ENCODE measurements around the gene ZNF385B.

The ZNF385B gene

GRCh38 chr2:179671043-179671981 lies 190.1 kb downstream of the ZNF385B start:
- no peak for TF ChIP-seq CTCF (conservative IDR thresholded peaks at IDR 0.05)
- peak overlapping the region; percentile 18; the same call in 1 of the 2 replicates for H3K27ac ChIP-seq

GRCh38 chr2:179669196-179669595 lies 192.2 kb downstream of the ZNF385B start:
- H3K27ac ChIP-seq, result peak overlapping the region; percentile 13; the same call in 1 of the 2 replicates
- no peak for TF ChIP-seq CTCF (conservative IDR thresholded peaks at IDR 0.05)

- no peak for TF ChIP-seq CTCF (conservative IDR thresholded peaks at IDR 0.05)
- peak overlapping the region; percentile 73 for H3K27ac ChIP-seq
Observed at GRCh38 chr2:179664972-179665812, 196.2 kb downstream of the ZNF385B start.

GRCh38 chr2:179661986-179662385 lies 199.4 kb downstream of the ZNF385B start:
- H3K27ac ChIP-seq, result no peak overlapping the region
- TF ChIP-seq CTCF (conservative IDR thresholded peaks at IDR 0.05), result no peak

- no peak overlapping the region for H3K27ac ChIP-seq
- no peak for TF ChIP-seq CTCF (conservative IDR thresholded peaks at IDR 0.05)
Observed at GRCh38 chr2:179657068-179657595, 204.3 kb downstream of the ZNF385B start.

- no peak for TF ChIP-seq CTCF (conservative IDR thresholded peaks at IDR 0.05)
- no peak overlapping the region for H3K27ac ChIP-seq
Observed at GRCh38 chr2:179655627-179656026, 205.8 kb downstream of the ZNF385B start.

- no peak overlapping the region for H3K27ac ChIP-seq
- no peak for TF ChIP-seq CTCF (conservative IDR thresholded peaks at IDR 0.05)
Observed at GRCh38 chr2:179654806-179655205, 206.6 kb downstream of the ZNF385B start.

Data from VCaP (cell line).